ENCODE measurements around the gene RRAGC. TPM values are rescaled to one million over a fixed set of nuclear protein-coding genes. Genes with fewer than 3 reads are reported as not detected.

RRAGC gene
- total and polyA plus RNA-seq, 10 of the 15 experiments (the other 5 are each of a cell fraction or from before 2014, with no cell fraction given) = 5.5 to 22.1 (median 15.0) TPM

DNA sequence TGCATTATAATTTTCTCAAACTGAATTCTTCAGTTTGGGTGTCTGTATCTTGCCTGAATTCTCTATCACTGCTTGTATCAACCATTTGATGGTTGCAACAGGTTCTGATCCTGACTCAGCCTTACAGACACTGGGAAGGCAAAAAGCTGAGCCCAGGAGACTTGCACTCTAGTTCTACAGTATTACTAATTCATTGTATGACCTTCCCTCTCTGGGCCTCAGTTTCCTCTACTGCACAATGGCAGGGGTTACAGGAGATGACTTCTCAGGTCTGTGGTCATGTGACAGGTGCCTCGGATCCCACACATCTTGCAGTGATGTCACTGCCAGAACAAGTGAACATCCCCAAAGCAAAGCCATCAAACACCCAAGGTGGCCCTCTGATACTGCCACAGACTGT lies 38.7 kb downstream of the RRAGC start:
- Histone ChIP-seq H3K9ac (ENCODE audit: control insufficient read depth, insufficient read depth, low read length) (no peak overlapping the region), H3K79me2 (ENCODE audit: control insufficient read depth, insufficient read depth, low read length) (no peaks in the 10 kb centered on the region), H3K4me1 (ENCODE audit: control insufficient read depth, insufficient read depth, low read length) (no peaks in the 10 kb centered on the region), H4K20me1 (ENCODE audit: control insufficient read depth, insufficient read depth) (no peaks in the 10 kb centered on the region), H3K27ac (ENCODE audit: control insufficient read depth, insufficient read depth) (no peak overlapping the region), H3K36me3 (ENCODE audit: control insufficient read depth in 2 of 2, insufficient read depth in 2 of 2, low read length in 1 of 2) (no peaks in the 10 kb centered on the region), H2AFZ (ENCODE audit: control insufficient read depth, low read depth, low read length) (no peak overlapping the region), H3K4me3 (no peak overlapping the region), H3K4me2 (ENCODE audit: control insufficient read depth, insufficient read depth) (no peak overlapping the region), H3K27me3 (replicated peaks in 1 of 2; ENCODE audit: control insufficient read depth in 2 of 2, insufficient read depth in 2 of 2, low read length in 1 of 2) (no peaks in the 10 kb centered on the region; a peak in 1 of 4 replicates), H3K9me3 (replicated peaks; ENCODE audit: control insufficient read depth, insufficient read depth, low read length) (no peaks in the 10 kb centered on the region; the same call in 2 of the 3 replicates)
- FAIRE-seq (no peak), DNase-seq (ENCODE audit: low read depth, low spot score) (no peak), ATAC-seq (no peak)
- 0% methylated on average over 1 of the region's 1 CpG for WGBS (ENCODE audit: insufficient coverage, insufficient replicate concordance, low lambda C conversion rate, missing lambda C conversion rate)
- intact Hi-C loops (cut with micrococcal nuclease; ENCODE audit: unreplicated experiment) = no loop called here
- CTCF ChIA-PET = interaction anchor here (1.4 to 4.7 kb wide), 3 partner anchors 13 to 795 kb away, joined by 5 to 33 read pairs (median 20); no protein-coding TSS in a partner anchor
- no TSS peak for BruUV-seq (replicated peaks)
- SMC1A ChIA-PET (ENCODE audit: uncharacterized antibody, unreplicated experiment) = no interaction called here
- TF ChIP-seq, protein P1, sequence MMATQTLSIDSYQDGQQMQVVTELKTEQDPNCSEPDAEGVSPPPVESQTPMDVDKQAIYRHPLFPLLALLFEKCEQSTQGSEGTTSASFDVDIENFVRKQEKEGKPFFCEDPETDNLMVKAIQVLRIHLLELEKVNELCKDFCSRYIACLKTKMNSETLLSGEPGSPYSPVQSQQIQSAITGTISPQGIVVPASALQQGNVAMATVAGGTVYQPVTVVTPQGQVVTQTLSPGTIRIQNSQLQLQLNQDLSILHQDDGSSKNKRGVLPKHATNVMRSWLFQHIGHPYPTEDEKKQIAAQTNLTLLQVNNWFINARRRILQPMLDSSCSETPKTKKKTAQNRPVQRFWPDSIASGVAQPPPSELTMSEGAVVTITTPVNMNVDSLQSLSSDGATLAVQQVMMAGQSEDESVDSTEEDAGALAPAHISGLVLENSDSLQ (IDR thresholded peaks at IDR 0.05) = no peak
- TF ChIP-seq ZNF217 (IDR thresholded peaks at IDR 0.05) = no peak
- TF ChIP-seq USF2 (IDR thresholded peaks at IDR 0.05; ENCODE audit: borderline replicate concordance, low read depth, low read length) = no peak
- TF ChIP-seq SMC3 (IDR thresholded peaks at IDR 0.05; ENCODE audit: borderline replicate concordance, low read length) = no peak
- no peak for TF ChIP-seq TBL1XR1 (IDR thresholded peaks at IDR 0.05; ENCODE audit: low read depth, low read length)
- TF ChIP-seq ATF7 (IDR thresholded peaks at IDR 0.05; ENCODE audit: low read depth) = no peak
- no peak for TF ChIP-seq MEF2A (IDR thresholded peaks at IDR 0.05; ENCODE audit: insufficient read depth, low read depth, low read length)
- POLR2A ChIA-PET = no interaction called here
- RAD21 ChIA-PET (ENCODE audit: unreplicated experiment) = no interaction called here
- in situ Hi-C loops (cut with MboI) = no loop called here
